ENCODE measurements around the gene PICK1.
A peak's percentile ranks its signal among the peaks of the same experiment; 100 is the strongest.

The PICK1 gene

GRCh38 chr22:38056969-38057891, at the start of gene PICK1:
Gene PICK1 (plus strand): TSS chr22:38057404. CDS start chr22:38057810, 406 bp downstream.
- peak; percentile 92 for DNase-seq

GRCh38 chr22:38009000-38009806, 48.0 kb upstream of the PICK1 start:
- DNase-seq, result no peak

- no peak for DNase-seq
Observed at GRCh38 chr22:38012604-38013072, 44.6 kb upstream of the PICK1 start.

GRCh38 chr22:38014083-38014482, 43.1 kb upstream of the PICK1 start:
- no peak for DNase-seq

GRCh38 chr22:38016182-38017151, 40.7 kb upstream of the PICK1 start:
- no peak for DNase-seq

GRCh38 chr22:38017272-38017920, 39.8 kb upstream of the PICK1 start:
- no peak for DNase-seq

GRCh38 chr22:38017939-38018885, 39.0 kb upstream of the PICK1 start:
- DNase-seq, result no peak

- no peak for DNase-seq
Observed at GRCh38 chr22:38018938-38019827, 38.0 kb upstream of the PICK1 start.

GRCh38 chr22:38021206-38021605, 36.0 kb upstream of the PICK1 start:
- DNase-seq, result no peak

GRCh38 chr22:38023045-38023444, 34.2 kb upstream of the PICK1 start:
- DNase-seq, result no peak

GRCh38 chr22:38025514-38025913, 31.7 kb upstream of the PICK1 start:
- DNase-seq, result no peak

GRCh38 chr22:38026130-38027111, 30.8 kb upstream of the PICK1 start:
- DNase-seq, result no peak

- no peak for DNase-seq
Observed at GRCh38 chr22:38027487-38027886, 29.7 kb upstream of the PICK1 start.

- DNase-seq, result no peak
Observed at GRCh38 chr22:38028344-38029130, 28.7 kb upstream of the PICK1 start.

- no peak for DNase-seq
Observed at GRCh38 chr22:38029370-38029769, 27.8 kb upstream of the PICK1 start.

GRCh38 chr22:38029901-38030300, 27.3 kb upstream of the PICK1 start:
- DNase-seq, result no peak

- DNase-seq, result no peak
Observed at GRCh38 chr22:38030311-38031133, 26.7 kb upstream of the PICK1 start.

All from activated CD8-positive, alpha-beta memory T cell treated with anti-CD3 and anti-CD28 coated beads, Interleukin-2, amount 50 U/mL, for 48 hours (primary cell).